IMR-90 (cell line): ENCODE measurements around the gene NPAS2. TPM values are rescaled to one million over a fixed set of nuclear protein-coding genes. Genes with fewer than 3 reads are reported as not detected.

ENCODE experiments used
- ATAC-seq: fragments of 200-7000 bp; cut with Tn5 transposase; 2 replicates; pipeline ENCODE4 v1.9.1; 2020; ENCODE audit warnings: low read depth, mild to moderate bottlenecking, moderate library complexity
- BruUV-seq: library from RNA; stranded (reverse); fragments of 400-500 nt; replicated peaks from 2 replicates; lab custom pipeline; 2021; lab: Mats Ljungman, UMichigan
- CTCF ChIA-PET: fragments of 300-600 bp; formaldehyde crosslinking; extraction: SDS; loops from one replicate; lab custom pipeline; 2021; ENCODE audit warnings: antibody characterized with exemption; lab: Yijun Ruan, JAX
- POLR2A ChIA-PET: fragments of 300-600 bp; sonication (Branson Sonifier 250); formaldehyde crosslinking; loops from one replicate; lab custom pipeline; 2022; ENCODE audit warnings: antibody characterized with exemption; ENCODE audit not compliant: unreplicated experiment; lab: Charles Lee
- DNase-seq: peaks from one replicate; pipeline ENCODE4 v3.0.0; 2013
- H2AFZ ChIP-seq: replicated peaks from 2 replicates; pipeline ENCODE3; 2013; ENCODE audit warnings: low read length, mild to moderate bottlenecking; ENCODE audit not compliant: poor library complexity
- H2AK5ac ChIP-seq: 2 replicates; pipeline ENCODE4 v1.6.1; 2013; ENCODE audit warnings: low read depth, low read length, inconsistent platforms
- H2AK9ac ChIP-seq: replicated peaks from 2 replicates; pipeline ENCODE3; 2013; ENCODE audit warnings: mild to moderate bottlenecking, low read depth, low read length, moderate library complexity; ENCODE audit not compliant: poor library complexity
- H2BK120ac ChIP-seq: 2 replicates; pipeline ENCODE4 v1.6.1; 2013; ENCODE audit warnings: low read depth, low read length, inconsistent platforms
- H2BK15ac ChIP-seq: 3 replicates; pipeline ENCODE4 v1.6.1; 2013; ENCODE audit warnings: low read depth, low read length, inconsistent platforms
- H2BK20ac ChIP-seq: 2 replicates; pipeline ENCODE4 v1.6.1; 2013; ENCODE audit warnings: low read depth, mild to moderate bottlenecking, inconsistent platforms, low read length, moderate library complexity
- H2BK5ac ChIP-seq: 2 replicates; pipeline ENCODE4 v1.6.1; 2013; ENCODE audit warnings: mild to moderate bottlenecking, low read depth, low read length, inconsistent platforms; ENCODE audit not compliant: poor library complexity, severe bottlenecking
- H3K14ac ChIP-seq: replicated peaks from 2 replicates; pipeline ENCODE4 v1.6.1; 2013; ENCODE audit warnings: low read depth, low read length, inconsistent platforms
- H3K18ac ChIP-seq: 2 replicates; pipeline ENCODE4 v1.6.1; 2013; ENCODE audit warnings: low read depth, low read length, control low read depth
- H3K23ac ChIP-seq: 2 replicates; pipeline ENCODE4 v1.6.1; 2013; ENCODE audit warnings: low read depth, low read length, inconsistent platforms
- H3K27ac ChIP-seq: 2 replicates; pipeline ENCODE4 v1.5.1; 2013; ENCODE audit warnings: mild to moderate bottlenecking, control low read depth, low read length; ENCODE audit not compliant: insufficient read depth
- H3K27me3 ChIP-seq: 2 replicates; pipeline ENCODE4 v1.6.1; 2013; ENCODE audit warnings: low read length; ENCODE audit not compliant: control insufficient read depth, insufficient read depth
- H3K36me3 ChIP-seq: 2 replicates; pipeline ENCODE4 v1.6.1; 2013; ENCODE audit warnings: low read length, mixed read lengths; ENCODE audit not compliant: control insufficient read depth, insufficient read depth
- H3K4ac ChIP-seq: 2 replicates; pipeline ENCODE4 v1.6.1; 2013; ENCODE audit warnings: low read depth, low read length, inconsistent platforms
- H3K4me1 ChIP-seq: 2 replicates; pipeline ENCODE4 v1.6.1; 2013; ENCODE audit warnings: low read length, mixed read lengths; ENCODE audit not compliant: control insufficient read depth, insufficient read depth
- H3K4me2 ChIP-seq: 2 replicates; pipeline ENCODE4 v1.6.1; 2013; ENCODE audit warnings: low read depth, mild to moderate bottlenecking, control low read depth, low read length, moderate library complexity
- H3K4me3 ChIP-seq: 2 replicates; pipeline ENCODE4 v1.5.1; 2013; ENCODE audit warnings: low read depth, mild to moderate bottlenecking, control low read depth, low read length, moderate library complexity; ENCODE audit not compliant: insufficient read depth
- H3K56ac ChIP-seq: 2 replicates; pipeline ENCODE4 v1.6.1; 2013; ENCODE audit warnings: low read length, inconsistent platforms; ENCODE audit not compliant: insufficient read depth; ENCODE audit errors: extremely low read depth
- H3K79me1 ChIP-seq, 2 experiments: 2 replicates each; pipeline ENCODE4 v1.6.1; 2013; ENCODE audit warnings: low read length in 2 of 2, inconsistent platforms in 1 of 2, low read depth in 1 of 2
- H3K9ac ChIP-seq: 2 replicates; pipeline ENCODE4 v1.6.1; 2013; ENCODE audit warnings: low read depth, low read length, control low read depth
- H3K9me1 ChIP-seq: 2 replicates; pipeline ENCODE4 v1.6.1; 2013; ENCODE audit warnings: low read length, inconsistent platforms; ENCODE audit not compliant: insufficient read depth
- H3K9me3 ChIP-seq: 2 replicates; pipeline ENCODE4 v1.6.1; 2013; ENCODE audit warnings: low read length; ENCODE audit not compliant: control insufficient read depth, insufficient read depth
- H4K20me1 ChIP-seq: 2 replicates; pipeline ENCODE4 v1.6.1; 2013; ENCODE audit warnings: low read length, inconsistent platforms; ENCODE audit not compliant: insufficient read depth
- H4K5ac ChIP-seq: 2 replicates; pipeline ENCODE4 v1.6.1; 2013; ENCODE audit warnings: mild to moderate bottlenecking, low read depth, low read length, control low read depth
- H4K8ac ChIP-seq, 2 experiments: 2 replicates each; pipeline ENCODE4 v1.6.1; 2013; ENCODE audit warnings: low read depth in 2 of 2, low read length in 2 of 2, control low read depth in 1 of 2, inconsistent platforms in 1 of 2
- H4K91ac ChIP-seq: 2 replicates; pipeline ENCODE4 v1.6.1; 2013; ENCODE audit warnings: low read depth, low read length, inconsistent platforms; ENCODE audit not compliant: insufficient read depth
- FOS ChIP-seq: fragments of 150-350 bp; IDR thresholded peaks from 2 replicates; pipeline ENCODE4 v1.6.1; 2016; ENCODE audit warnings: low read depth, low read length
- MAFK ChIP-seq: IDR thresholded peaks from 2 replicates; pipeline ENCODE4 v1.6.1; 2012; ENCODE audit warnings: low read depth, low read length, improper control_type of control experiment
- RCOR1 ChIP-seq: IDR thresholded peaks from 2 replicates; pipeline ENCODE4 v1.6.1; 2012; ENCODE audit warnings: mild to moderate bottlenecking, low read length, improper control_type of control experiment; ENCODE audit not compliant: insufficient replicate concordance
- WGBS, 2 experiments: methylation state at CpG; one replicate each; pipeline versions ENCODE4 v1.1.5 to v1.1.7; 2013; ENCODE audit warnings: missing lambda C conversion rate in 2 of 2; ENCODE audit not compliant: insufficient read length in 1 of 2; ENCODE audit errors: extremely low coverage in 2 of 2; 5-methylcytosine and 5-hydroxymethylcytosine counted together
- dilution Hi-C: fragments of 300-500 bp; cut with HindIII; formaldehyde crosslinking; loops from one replicate; pipeline ENCODE4 v1.14.3; 2018; ENCODE audit warnings: low sequenced_read_pairs; ENCODE audit not compliant: unreplicated experiment
- in situ Hi-C: fragments of 300-500 bp; cut with MboI; formaldehyde crosslinking; loops from 3 replicates; pipeline ENCODE4 v1.14.3; 2019; ENCODE audit warnings: low sequenced_read_pairs, inconsistent platforms, mixed read lengths
- intact Hi-C: fragments of 100-400 bp; cut with micrococcal nuclease; formaldehyde crosslinking; loops from 2 replicates; pipeline ENCODE4 v1.10.0; 2022
- polyA plus RNA-seq, 3 experiments: library from polyadenylated mRNA; depleted of rRNA; stranded (reverse); fragments of >200 nt; gene quantifications; 2 replicates each; pipeline ENCODE4 v1.2.3, GENCODE V29; 2012; ENCODE audit warnings: low replicate concordance in 1 of 3
- total RNA-seq: library from RNA; depleted of rRNA; stranded (reverse); fragments of >200 nt; gene quantifications from 2 replicates; pipeline ENCODE4 v1.2.3, GENCODE V29; 2012

The NPAS2 gene
- total and polyA plus RNA-seq, 2 of the 4 experiments (the other 2 are of a cell fraction), result 5.2 to 14.8 TPM

DNA sequence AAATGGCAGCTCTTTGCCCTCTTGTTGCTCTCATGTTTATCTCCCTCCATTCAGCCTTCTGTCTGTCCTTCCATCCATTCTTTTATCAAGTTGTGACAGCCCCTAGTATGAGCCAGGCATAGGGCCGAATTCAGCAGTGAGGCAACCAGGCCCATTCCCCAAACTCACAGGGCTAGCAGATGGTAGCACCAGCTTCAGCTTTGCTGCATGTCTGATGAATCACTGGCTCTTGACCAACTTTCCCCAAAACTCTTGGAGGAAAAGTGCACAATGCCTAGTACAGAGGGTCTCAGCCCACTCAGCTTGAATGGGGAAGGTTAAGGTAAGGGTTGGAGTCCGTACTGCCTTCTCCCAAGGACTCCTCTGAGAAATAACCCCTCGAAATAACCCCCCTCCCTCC, 35.7 kb downstream of the NPAS2 start:
- no peak overlapping the region for H3K4me3 ChIP-seq
- no peak overlapping the region for H2BK5ac ChIP-seq
- no peak overlapping the region for H3K18ac ChIP-seq
- dilution Hi-C loops (no loop called here), intact Hi-C loops (no loop called here), in situ Hi-C loops (no loop called here)
- WGBS, 2 experiments, result 100% methylated on average over 1 of the region's 3 CpGs; no CpG with 5 or more reads in 1 of the 2 experiments
- H4K91ac ChIP-seq, result no peak overlapping the region
- peaks cover 23 to 70% of the 10 kb centered on the region in 2 experiments for H3K79me1 ChIP-seq
- H3K9me1 ChIP-seq, result peaks cover 6% of the 10 kb centered on the region
- H3K36me3 ChIP-seq, result no peaks in the 10 kb centered on the region
- H3K27me3 ChIP-seq, result no peaks in the 10 kb centered on the region
- no peak overlapping the region for H3K27ac ChIP-seq
- H3K14ac ChIP-seq, result peak overlapping the region; percentile 3; the same call in 1 of the 2 replicates
- ATAC-seq (no peak), DNase-seq (peak; percentile 30)
- ChIA-PET POLR2A (no interaction called here), CTCF (no interaction called here)
- no peak for TF ChIP-seq FOS
- no peak for TF ChIP-seq MAFK
- TF ChIP-seq RCOR1, result no peak
- no peak overlapping the region for H3K4ac ChIP-seq
- no peak overlapping the region for H2AFZ ChIP-seq
- H3K9ac ChIP-seq, result no peak overlapping the region
- no peak overlapping the region for H3K4me2 ChIP-seq
- H3K56ac ChIP-seq, result no peak overlapping the region
- H2AK9ac ChIP-seq, result no peak overlapping the region
- H3K9me3 ChIP-seq, result no peaks in the 10 kb centered on the region
- no peak overlapping the region for H2BK15ac ChIP-seq
- no peak overlapping the region for H2BK20ac ChIP-seq
- no peak overlapping the region for H3K23ac ChIP-seq
- H2AK5ac ChIP-seq, result 0 out of 2 replicates have a peak overlapping the region, but pooled peaks have one; percentile 13
- H4K5ac ChIP-seq, result no peak overlapping the region
- no peak overlapping the region for H4K8ac ChIP-seq
- H3K4me1 ChIP-seq, result peaks cover 14% of the 10 kb centered on the region
- no TSS peak for BruUV-seq
- H2BK120ac ChIP-seq, result no peak overlapping the region
- no peaks in the 10 kb centered on the region for H4K20me1 ChIP-seq
